ENCODE results near the gene EIF4E1B.
A peak's percentile ranks its signal among the peaks of the same experiment; 100 is the strongest.

EIF4E1B gene

DNA sequence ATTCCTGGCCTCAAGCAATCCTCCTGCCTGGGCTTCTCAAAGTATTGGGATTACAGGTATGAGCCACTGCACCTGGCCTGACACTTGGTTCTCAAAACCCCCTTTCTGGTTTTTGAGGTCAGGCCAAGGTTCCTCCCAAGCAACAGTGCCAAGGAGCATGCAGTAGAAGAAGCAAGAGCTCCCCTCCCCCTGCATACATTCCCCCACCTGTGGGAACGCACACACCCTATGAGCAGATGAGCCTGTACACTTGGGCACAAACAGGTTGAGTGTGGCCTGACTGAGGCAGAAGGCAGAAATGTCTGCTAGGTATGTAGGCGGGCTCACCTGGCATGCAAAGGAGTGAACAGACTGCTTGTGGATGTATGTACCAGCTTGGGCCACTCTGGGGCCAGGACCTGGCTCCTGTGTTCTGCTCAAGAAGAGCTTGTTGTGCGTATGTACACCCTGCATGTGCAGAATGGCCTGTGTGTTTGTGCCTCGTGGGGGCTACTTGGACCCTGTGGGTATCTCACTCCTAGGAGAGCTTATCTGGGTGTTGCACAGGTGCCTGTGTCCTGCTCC is 22.3 kb upstream of the EIF4E1B start:
- no peak for DNase-seq (ENCODE audit: low read depth)
- Histone ChIP-seq H3K4me1 (ENCODE audit: control insufficient read depth, insufficient read depth, low read length) (peaks cover 3% of the 10 kb centered on the region), H3K27me3 (replicated peaks; ENCODE audit: control insufficient read depth, insufficient read depth, low read length) (no peaks in the 10 kb centered on the region), H3K9me3 (ENCODE audit: control insufficient read depth, low read length) (no peaks in the 10 kb centered on the region), H3K9ac (ENCODE audit: low read length) (no peak overlapping the region), H3K36me3 (ENCODE audit: control insufficient read depth, insufficient read depth, low read length, severe bottlenecking) (no peaks in the 10 kb centered on the region), H3K4me3 (ENCODE audit: low read length) (no peak overlapping the region)

DNA sequence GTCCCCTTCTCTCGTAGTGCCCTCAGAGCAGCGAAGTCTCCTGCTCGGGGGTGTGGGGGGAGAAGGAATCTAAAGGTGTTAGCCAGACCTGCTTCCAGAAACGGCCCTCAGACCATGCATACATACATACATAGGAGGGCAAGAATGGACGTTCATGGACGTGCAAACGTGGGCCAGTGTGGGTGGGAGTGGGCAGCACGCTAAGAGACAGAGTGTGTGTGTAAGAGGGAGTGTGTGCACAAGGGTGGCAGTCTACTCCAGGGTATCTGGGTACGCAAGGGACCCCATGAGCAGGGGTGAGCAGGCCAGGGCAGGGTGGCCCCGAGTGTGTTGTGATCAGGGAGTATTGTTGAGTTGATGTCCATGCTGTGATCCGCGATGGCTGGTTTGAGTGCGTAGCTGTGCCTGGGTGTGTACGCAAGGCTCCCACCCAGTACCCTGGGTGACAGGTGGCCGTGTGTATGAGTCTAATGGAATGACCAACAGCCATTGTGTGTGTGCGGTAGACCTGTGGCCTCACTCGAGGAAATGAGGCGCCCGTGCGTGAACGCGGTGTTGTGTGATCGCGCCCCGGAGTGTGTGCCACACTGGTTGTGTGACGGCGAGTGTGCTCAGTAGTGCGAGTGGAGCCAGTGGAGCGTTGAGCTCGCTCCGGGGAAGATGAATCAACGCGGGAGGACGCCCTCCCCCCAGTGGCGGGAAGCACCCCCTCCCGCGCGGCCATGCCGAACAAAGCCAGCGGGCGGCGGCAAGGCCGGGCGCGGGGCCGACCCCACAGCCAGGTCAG is 21.3 kb upstream of the EIF4E1B start:
- H3K27me3 ChIP-seq (replicated peaks; ENCODE audit: control insufficient read depth, insufficient read depth, low read length) = no peaks in the 10 kb centered on the region
- H3K36me3 ChIP-seq (ENCODE audit: control insufficient read depth, insufficient read depth, low read length, severe bottlenecking) = no peaks in the 10 kb centered on the region
- H3K9me3 ChIP-seq (ENCODE audit: control insufficient read depth, low read length) = no peaks in the 10 kb centered on the region
- DNase-seq (ENCODE audit: low read depth) = no peak
- no peak overlapping the region for H3K9ac ChIP-seq (ENCODE audit: low read length)
- H3K4me3 ChIP-seq (ENCODE audit: low read length) = peak overlapping the region; percentile 69
- peaks cover 9% of the 10 kb centered on the region for H3K4me1 ChIP-seq (ENCODE audit: control insufficient read depth, insufficient read depth, low read length)

DNA sequence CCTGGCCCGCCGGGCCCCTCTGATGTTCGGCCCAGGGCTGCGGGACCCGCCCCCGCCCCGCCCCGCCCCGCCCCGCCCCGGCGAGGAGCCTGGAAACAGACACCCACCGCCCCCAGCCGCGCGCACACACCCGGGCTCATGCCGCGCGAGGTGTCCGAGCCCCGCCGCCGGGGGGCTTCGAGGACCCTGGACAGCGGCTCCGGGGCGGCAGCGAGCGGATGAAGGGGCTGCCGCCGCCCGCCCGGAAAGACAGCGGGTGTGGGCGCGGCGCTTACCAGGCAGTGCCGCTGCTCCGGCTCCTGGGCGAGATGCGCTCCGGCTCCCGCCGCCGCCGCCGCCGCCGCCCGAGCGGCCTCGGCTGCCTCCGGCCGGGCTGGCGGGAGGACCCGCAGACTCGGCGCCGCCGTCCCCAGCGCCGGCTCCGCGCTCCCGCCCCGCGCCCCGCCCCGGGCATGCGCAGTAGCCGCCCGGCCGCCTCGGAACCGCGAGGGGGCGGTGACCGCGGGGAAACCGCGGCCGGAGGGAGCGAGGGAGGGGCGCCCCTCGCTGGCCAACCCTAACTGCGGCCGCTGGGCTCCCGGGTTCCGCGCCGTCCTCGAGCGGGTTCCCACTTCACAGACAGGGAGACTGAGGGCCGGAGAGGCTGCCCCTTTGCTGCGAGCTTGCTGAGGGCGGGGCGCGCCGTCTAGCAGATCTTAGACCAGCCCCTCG is 20.6 kb upstream of the EIF4E1B start, which contains the start of gene GPRIN1:
GPRIN1 (minus strand) TSS at position 433 of the 711 bp plus-strand sequence. CDS start 10,322 bp downstream, outside the sequence.
- peak; percentile 86 for DNase-seq (ENCODE audit: low read depth)
- peak within 1 kb of the TSS; percentile 78 for H3K4me3 ChIP-seq (ENCODE audit: low read length)
- no peaks in the 10 kb centered on the region for H3K9me3 ChIP-seq (ENCODE audit: control insufficient read depth, low read length)
- H3K36me3 ChIP-seq (ENCODE audit: control insufficient read depth, insufficient read depth, low read length, severe bottlenecking) = no peaks in the 10 kb centered on the region
- H3K4me1 ChIP-seq (ENCODE audit: control insufficient read depth, insufficient read depth, low read length) = peaks cover 16% of the 10 kb centered on the region
- no peaks in the 10 kb centered on the region for H3K27me3 ChIP-seq (replicated peaks; ENCODE audit: control insufficient read depth, insufficient read depth, low read length)
- no peak within 1 kb of the TSS for H3K9ac ChIP-seq (ENCODE audit: low read length)

DNA sequence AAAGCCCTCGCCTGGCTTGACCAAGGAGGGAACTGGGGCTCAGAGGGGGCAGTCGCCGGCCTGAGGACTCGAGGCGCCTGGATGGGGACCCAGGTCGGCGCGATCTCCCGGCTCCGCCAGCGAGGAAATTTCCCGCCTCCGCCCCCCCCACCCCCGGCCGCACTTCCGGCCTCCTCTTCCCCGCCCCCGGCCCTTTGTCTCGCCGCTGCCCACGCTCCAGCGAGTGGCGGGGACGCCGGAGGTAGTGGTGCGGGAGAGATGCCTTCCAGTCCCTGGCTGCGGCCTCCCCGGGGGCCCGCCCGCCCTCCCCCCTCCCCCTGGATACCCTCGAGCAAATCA is 20.1 kb upstream of the EIF4E1B start:
- H3K9ac ChIP-seq (ENCODE audit: low read length) = no peak overlapping the region
- peak; percentile 15 for DNase-seq (ENCODE audit: low read depth)
- no peaks in the 10 kb centered on the region for H3K27me3 ChIP-seq (replicated peaks; ENCODE audit: control insufficient read depth, insufficient read depth, low read length)
- H3K9me3 ChIP-seq (ENCODE audit: control insufficient read depth, low read length) = no peaks in the 10 kb centered on the region
- peak overlapping the region; percentile 78 for H3K4me3 ChIP-seq (ENCODE audit: low read length)
- peaks cover 19% of the 10 kb centered on the region for H3K4me1 ChIP-seq (ENCODE audit: control insufficient read depth, insufficient read depth, low read length)
- H3K36me3 ChIP-seq (ENCODE audit: control insufficient read depth, insufficient read depth, low read length, severe bottlenecking) = no peaks in the 10 kb centered on the region

DNA sequence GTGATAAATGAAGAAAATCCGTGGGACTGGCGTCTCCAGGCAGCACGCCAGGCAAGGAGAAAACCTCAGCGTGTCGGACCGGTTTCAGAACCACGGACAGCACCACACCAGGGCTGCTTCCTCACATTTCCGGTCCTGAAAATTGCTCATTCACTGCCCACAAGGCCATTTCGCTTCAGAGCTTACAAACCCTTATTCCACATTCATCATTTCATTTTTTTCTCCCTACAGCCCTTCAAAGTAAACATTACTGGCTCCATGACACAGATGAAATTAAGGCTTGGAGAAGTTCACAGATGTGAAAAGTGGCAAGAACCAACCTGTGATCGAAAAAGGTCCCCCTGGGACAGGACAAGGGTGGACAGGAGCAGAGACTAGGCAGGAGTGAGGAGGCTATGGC is 19.0 kb upstream of the EIF4E1B start:
- H3K9me3 ChIP-seq (ENCODE audit: control insufficient read depth, low read length) = no peaks in the 10 kb centered on the region
- H3K36me3 ChIP-seq (ENCODE audit: control insufficient read depth, insufficient read depth, low read length, severe bottlenecking) = no peaks in the 10 kb centered on the region
- no peak overlapping the region for H3K9ac ChIP-seq (ENCODE audit: low read length)
- DNase-seq (ENCODE audit: low read depth) = peak; percentile 91
- no peaks in the 10 kb centered on the region for H3K27me3 ChIP-seq (replicated peaks; ENCODE audit: control insufficient read depth, insufficient read depth, low read length)
- no peak overlapping the region for H3K4me3 ChIP-seq (ENCODE audit: low read length)
- peaks cover 21% of the 10 kb centered on the region for H3K4me1 ChIP-seq (ENCODE audit: control insufficient read depth, insufficient read depth, low read length)

GRCh38 chr5:176612008-176612407 is 18.5 kb upstream of the EIF4E1B start:
- Histone ChIP-seq H3K9me3 (ENCODE audit: control insufficient read depth, low read length) (no peaks in the 10 kb centered on the region), H3K4me3 (ENCODE audit: low read length) (no peak overlapping the region), H3K36me3 (ENCODE audit: control insufficient read depth, insufficient read depth, low read length, severe bottlenecking) (no peaks in the 10 kb centered on the region), H3K27me3 (replicated peaks; ENCODE audit: control insufficient read depth, insufficient read depth, low read length) (no peaks in the 10 kb centered on the region), H3K4me1 (ENCODE audit: control insufficient read depth, insufficient read depth, low read length) (peaks cover 21% of the 10 kb centered on the region), H3K9ac (ENCODE audit: low read length) (no peak overlapping the region)
- no peak for DNase-seq (ENCODE audit: low read depth)

DNA sequence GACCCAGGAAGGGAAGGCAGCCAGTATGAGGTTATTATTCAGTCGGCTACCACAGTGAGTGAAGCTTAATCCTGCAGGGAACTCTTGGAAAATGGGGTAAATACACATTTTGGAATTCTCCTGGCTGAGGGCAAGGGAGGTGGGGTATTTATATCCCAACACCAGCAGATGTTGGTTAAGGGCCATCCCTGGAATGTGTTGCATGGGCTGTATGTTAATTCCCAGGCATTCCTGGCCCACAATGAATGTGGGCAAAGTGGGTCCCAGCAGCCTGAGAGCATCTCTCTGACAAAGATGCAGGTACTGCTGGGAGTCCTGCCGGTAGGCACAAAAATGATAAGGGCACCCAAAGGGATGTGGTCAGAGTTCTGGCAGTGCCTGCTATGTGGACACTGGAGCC is 17.6 kb upstream of the EIF4E1B start:
- H3K36me3 ChIP-seq (ENCODE audit: control insufficient read depth, insufficient read depth, low read length, severe bottlenecking) = no peaks in the 10 kb centered on the region
- H3K9ac ChIP-seq (ENCODE audit: low read length) = no peak overlapping the region
- no peaks in the 10 kb centered on the region for H3K9me3 ChIP-seq (ENCODE audit: control insufficient read depth, low read length)
- peaks cover 2% of the 10 kb centered on the region for H3K27me3 ChIP-seq (replicated peaks; ENCODE audit: control insufficient read depth, insufficient read depth, low read length)
- H3K4me3 ChIP-seq (ENCODE audit: low read length) = no peak overlapping the region
- peaks cover 21% of the 10 kb centered on the region for H3K4me1 ChIP-seq (ENCODE audit: control insufficient read depth, insufficient read depth, low read length)
- DNase-seq (ENCODE audit: low read depth) = no peak

DNA sequence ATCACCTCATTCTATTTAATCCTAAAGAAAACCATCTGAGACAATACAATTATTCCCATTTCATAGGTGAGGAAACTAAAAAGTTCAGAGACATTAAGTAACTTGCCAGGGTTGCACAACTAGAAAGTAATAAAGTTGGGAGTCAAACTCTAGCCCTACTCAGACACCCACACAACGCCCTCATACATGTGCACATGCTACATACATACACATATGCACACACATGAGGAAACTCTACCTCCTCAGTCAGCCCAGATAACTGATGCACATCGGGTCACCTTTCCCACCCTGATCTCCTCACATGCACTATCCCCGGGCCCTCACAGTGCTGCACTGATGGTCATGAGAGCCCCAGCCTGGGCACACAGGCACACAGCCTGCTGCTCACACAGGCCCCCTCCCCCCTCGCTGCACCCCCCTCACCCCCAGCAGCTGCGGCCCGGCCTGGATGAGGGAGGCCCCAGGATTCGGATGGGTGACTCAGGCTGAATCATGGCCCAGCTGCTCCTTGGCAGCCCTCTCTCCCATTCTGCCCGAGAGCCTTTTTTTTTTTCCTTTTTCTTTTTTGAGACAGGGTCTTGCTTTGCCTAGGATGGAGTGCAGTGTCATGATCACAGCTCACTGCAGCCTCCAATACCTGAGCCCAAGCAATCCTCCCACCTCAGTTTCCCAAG is 15.5 kb upstream of the EIF4E1B start:
- H3K9me3 ChIP-seq (ENCODE audit: control insufficient read depth, low read length) = no peaks in the 10 kb centered on the region
- no peaks in the 10 kb centered on the region for H3K36me3 ChIP-seq (ENCODE audit: control insufficient read depth, insufficient read depth, low read length, severe bottlenecking)
- DNase-seq (ENCODE audit: low read depth) = peak; percentile 70
- no peak overlapping the region for H3K9ac ChIP-seq (ENCODE audit: low read length)
- H3K27me3 ChIP-seq (replicated peaks; ENCODE audit: control insufficient read depth, insufficient read depth, low read length) = peaks cover 19% of the 10 kb centered on the region
- H3K4me1 ChIP-seq (ENCODE audit: control insufficient read depth, insufficient read depth, low read length) = peaks cover 21% of the 10 kb centered on the region
- no peak overlapping the region for H3K4me3 ChIP-seq (ENCODE audit: low read length)

GRCh38 chr5:176616511-176616910 is 14.0 kb upstream of the EIF4E1B start:
- Histone ChIP-seq H3K27me3 (replicated peaks; ENCODE audit: control insufficient read depth, insufficient read depth, low read length) (peaks cover 28% of the 10 kb centered on the region), H3K36me3 (ENCODE audit: control insufficient read depth, insufficient read depth, low read length, severe bottlenecking) (no peaks in the 10 kb centered on the region), H3K9me3 (ENCODE audit: control insufficient read depth, low read length) (no peaks in the 10 kb centered on the region), H3K9ac (ENCODE audit: low read length) (no peak overlapping the region), H3K4me1 (ENCODE audit: control insufficient read depth, insufficient read depth, low read length) (peaks cover 20% of the 10 kb centered on the region), H3K4me3 (ENCODE audit: low read length) (no peak overlapping the region)
- no peak for DNase-seq (ENCODE audit: low read depth)

GRCh38 chr5:176618783-176619182 is 11.7 kb upstream of the EIF4E1B start:
- Histone ChIP-seq H3K9me3 (ENCODE audit: control insufficient read depth, low read length) (no peaks in the 10 kb centered on the region), H3K27me3 (replicated peaks; ENCODE audit: control insufficient read depth, insufficient read depth, low read length) (peaks cover 30% of the 10 kb centered on the region), H3K4me1 (ENCODE audit: control insufficient read depth, insufficient read depth, low read length) (peaks cover 15% of the 10 kb centered on the region), H3K4me3 (ENCODE audit: low read length) (no peak overlapping the region), H3K36me3 (ENCODE audit: control insufficient read depth, insufficient read depth, low read length, severe bottlenecking) (no peaks in the 10 kb centered on the region), H3K9ac (ENCODE audit: low read length) (no peak overlapping the region)
- no peak for DNase-seq (ENCODE audit: low read depth)

- Histone ChIP-seq H3K9me3 (ENCODE audit: control insufficient read depth, low read length) (no peaks in the 10 kb centered on the region), H3K27me3 (replicated peaks; ENCODE audit: control insufficient read depth, insufficient read depth, low read length) (peaks cover 33% of the 10 kb centered on the region)
Measured at GRCh38 chr5:176619203-176619568, 11.3 kb upstream of the EIF4E1B start.

More at GRCh38 chr5:176619203-176619568, 11.3 kb upstream of the EIF4E1B start:
- no peaks in the 10 kb centered on the region for H3K36me3 ChIP-seq (ENCODE audit: control insufficient read depth, insufficient read depth, low read length, severe bottlenecking)
- H3K4me1 ChIP-seq (ENCODE audit: control insufficient read depth, insufficient read depth, low read length) = peaks cover 11% of the 10 kb centered on the region
- H3K4me3 ChIP-seq (ENCODE audit: low read length) = no peak overlapping the region
- DNase-seq (ENCODE audit: low read depth) = peak; percentile 78
- no peak overlapping the region for H3K9ac ChIP-seq (ENCODE audit: low read length)
